HepG2 (cell line): ENCODE results near the gene TMEM198. TPM values are rescaled to one million over a fixed set of nuclear protein-coding genes. Genes with fewer than 3 reads are reported as not detected.
A peak's percentile ranks its signal among the peaks of the same experiment; 100 is the strongest.

Experiments used
- DNMT1 ChIP-seq: sonication (generic); formaldehyde crosslinking; IDR thresholded peaks from 2 replicates; pipeline ENCODE4 v1.5.1; 2020; ENCODE audit warnings: mild to moderate bottlenecking, missing genetic modification reagents
- GLI4 ChIP-seq: sonication (generic); formaldehyde crosslinking; IDR thresholded peaks from 2 replicates; pipeline ENCODE4 v1.5.1; 2020; ENCODE audit warnings: missing genetic modification reagents, mild to moderate bottlenecking, moderate library complexity, borderline replicate concordance
- HCFC1 ChIP-seq: fragments of 150-350 bp; IDR thresholded peaks from 2 replicates; pipeline ENCODE4 v1.6.1; 2014; ENCODE audit warnings: low read depth, low read length
- NFATC3 ChIP-seq: sonication (generic); formaldehyde crosslinking; IDR thresholded peaks from 2 replicates; pipeline ENCODE4 v1.5.1; 2020; ENCODE audit warnings: mild to moderate bottlenecking, missing genetic modification reagents
- REL ChIP-seq: sonication (generic); formaldehyde crosslinking; conservative IDR thresholded peaks from 2 replicates; pipeline ENCODE4 v1.8.0; 2022; ENCODE audit warnings: mild to moderate bottlenecking, missing genetic modification reagents, moderate library complexity
- TBL1XR1 ChIP-seq: fragments of 150-350 bp; IDR thresholded peaks from 2 replicates; pipeline ENCODE4 v1.6.1; 2014; ENCODE audit warnings: borderline replicate concordance, low read length; ENCODE audit not compliant: partially characterized antibody
- TGIF2 ChIP-seq: IDR thresholded peaks from 2 replicates; pipeline ENCODE4 v1.6.1; 2016; ENCODE audit warnings: control low read depth, missing compliant biosample characterization
- ZBTB38 ChIP-seq: sonication (generic); formaldehyde crosslinking; IDR thresholded peaks from 2 replicates; pipeline ENCODE4 v1.5.1; 2020; ENCODE audit warnings: mild to moderate bottlenecking, missing genetic modification reagents
- ZZZ3 ChIP-seq: sonication (generic); formaldehyde crosslinking; IDR thresholded peaks from 2 replicates; pipeline ENCODE4 v1.4.0; 2020; ENCODE audit warnings: missing genetic modification reagents, mild to moderate bottlenecking, borderline replicate concordance
- polyA plus RNA-seq, 8 experiments: library from polyadenylated mRNA; depleted of rRNA in 3 of 8; stranded (reverse) in 7 of 8; unstranded in 1 of 8; fragments of >200 nt; fragmentation: Illumina TruSeq in 4 of 8; extraction: Trizol in 4 of 8; gene quantifications; 2 replicates each; pipeline versions ENCODE4 v1.2.1 to v1.2.3, GENCODE V29; 2011 to 2016; ENCODE audit warnings: low read depth in 4 of 8, missing spikeins in 1 of 8, mixed read lengths in 1 of 8; ENCODE audit not compliant: insufficient read depth in 1 of 8
- total RNA-seq, 5 experiments: library from RNA; depleted of rRNA; stranded (reverse); fragments of >200 nt; fragmentation: Illumina TruSeq; extraction: Trizol; gene quantifications; 2 replicates each; pipeline ENCODE4 v1.2.3, GENCODE V29; 2016; ENCODE audit warnings: low read depth in 1 of 5
- TF ChIP-seq, protein P1 (sequence below): sonication (generic); formaldehyde crosslinking; IDR thresholded peaks from 2 replicates; pipeline ENCODE4 v1.5.0; 2020; ENCODE audit warnings: mild to moderate bottlenecking, missing genetic modification reagents, borderline replicate concordance
- TF ChIP-seq, protein P2 (sequence below): sonication (generic); formaldehyde crosslinking; IDR thresholded peaks from 2 replicates; pipeline ENCODE4 v1.4.0; 2020; ENCODE audit warnings: mild to moderate bottlenecking, missing genetic modification reagents
- TF ChIP-seq, protein P3 (sequence below): sonication (generic); formaldehyde crosslinking; IDR thresholded peaks from 2 replicates; pipeline ENCODE4 v1.4.0; 2020; ENCODE audit warnings: low read depth, missing genetic modification reagents

Gene TMEM198
- total and polyA plus RNA-seq, 2 of the 13 experiments (the other 11 are each of a cell fraction or from before 2014, with no cell fraction given): 17.3 to 23.5 TPM

DNA sequence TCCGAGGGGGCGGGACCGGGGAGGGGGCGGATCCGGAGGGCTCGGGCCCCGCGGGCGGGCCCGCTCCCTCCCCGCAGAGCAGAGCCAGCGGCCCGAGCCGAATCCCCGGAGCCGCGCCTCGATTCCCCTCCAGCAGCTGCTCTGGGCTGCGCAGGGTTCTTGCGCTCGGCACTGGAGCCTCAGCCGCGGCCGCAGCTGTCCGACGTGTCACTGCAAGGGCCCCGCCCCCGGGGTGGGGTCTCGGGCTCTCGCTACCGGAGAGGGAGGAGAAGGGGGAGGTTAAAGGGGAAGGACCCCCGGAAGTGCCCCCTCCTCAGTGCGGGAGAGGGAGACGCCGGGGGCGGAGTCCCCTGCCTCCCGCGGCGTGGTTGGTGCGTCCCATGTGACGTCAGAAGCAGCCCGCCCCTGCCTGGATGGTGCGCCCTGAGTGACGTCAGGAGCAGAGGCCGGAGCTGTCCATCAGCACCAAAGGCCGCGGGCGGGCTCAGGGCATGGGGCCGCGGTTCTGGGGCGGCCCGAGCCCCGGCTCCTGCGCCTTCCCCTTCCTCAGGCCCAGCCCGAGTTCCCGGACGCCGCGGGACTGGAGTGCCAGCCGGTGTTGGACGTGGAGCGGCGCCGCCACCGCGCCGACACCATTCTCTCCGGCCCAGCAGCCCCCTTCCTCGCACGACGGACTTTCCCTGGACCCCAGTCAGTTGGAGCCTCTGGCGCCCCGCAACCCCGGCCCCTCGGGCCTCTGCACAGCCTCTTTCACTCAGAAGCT is at the start of gene TMEM198, which contains the start of gene CHPF (continued):
- TF ChIP-seq REL (peak; percentile 40; the same call in 1 of the 2 replicates), HCFC1 (peak; percentile 61), GLI4 (CRISPR knock-in tag) (peak; percentile 31; the same call in 1 of the 2 replicates), TBL1XR1 (no peak), TGIF2 (CRISPR knock-in tag) (peak; percentile 93), DNMT1 (peak; percentile 82), NFATC3 (CRISPR knock-in tag) (peak; percentile 94; the same call in 1 of the 2 replicates), ZZZ3 (peak; percentile 30), ZBTB38 (CRISPR knock-in tag) (peak; percentile 61)
- TF ChIP-seq, protein P1, sequence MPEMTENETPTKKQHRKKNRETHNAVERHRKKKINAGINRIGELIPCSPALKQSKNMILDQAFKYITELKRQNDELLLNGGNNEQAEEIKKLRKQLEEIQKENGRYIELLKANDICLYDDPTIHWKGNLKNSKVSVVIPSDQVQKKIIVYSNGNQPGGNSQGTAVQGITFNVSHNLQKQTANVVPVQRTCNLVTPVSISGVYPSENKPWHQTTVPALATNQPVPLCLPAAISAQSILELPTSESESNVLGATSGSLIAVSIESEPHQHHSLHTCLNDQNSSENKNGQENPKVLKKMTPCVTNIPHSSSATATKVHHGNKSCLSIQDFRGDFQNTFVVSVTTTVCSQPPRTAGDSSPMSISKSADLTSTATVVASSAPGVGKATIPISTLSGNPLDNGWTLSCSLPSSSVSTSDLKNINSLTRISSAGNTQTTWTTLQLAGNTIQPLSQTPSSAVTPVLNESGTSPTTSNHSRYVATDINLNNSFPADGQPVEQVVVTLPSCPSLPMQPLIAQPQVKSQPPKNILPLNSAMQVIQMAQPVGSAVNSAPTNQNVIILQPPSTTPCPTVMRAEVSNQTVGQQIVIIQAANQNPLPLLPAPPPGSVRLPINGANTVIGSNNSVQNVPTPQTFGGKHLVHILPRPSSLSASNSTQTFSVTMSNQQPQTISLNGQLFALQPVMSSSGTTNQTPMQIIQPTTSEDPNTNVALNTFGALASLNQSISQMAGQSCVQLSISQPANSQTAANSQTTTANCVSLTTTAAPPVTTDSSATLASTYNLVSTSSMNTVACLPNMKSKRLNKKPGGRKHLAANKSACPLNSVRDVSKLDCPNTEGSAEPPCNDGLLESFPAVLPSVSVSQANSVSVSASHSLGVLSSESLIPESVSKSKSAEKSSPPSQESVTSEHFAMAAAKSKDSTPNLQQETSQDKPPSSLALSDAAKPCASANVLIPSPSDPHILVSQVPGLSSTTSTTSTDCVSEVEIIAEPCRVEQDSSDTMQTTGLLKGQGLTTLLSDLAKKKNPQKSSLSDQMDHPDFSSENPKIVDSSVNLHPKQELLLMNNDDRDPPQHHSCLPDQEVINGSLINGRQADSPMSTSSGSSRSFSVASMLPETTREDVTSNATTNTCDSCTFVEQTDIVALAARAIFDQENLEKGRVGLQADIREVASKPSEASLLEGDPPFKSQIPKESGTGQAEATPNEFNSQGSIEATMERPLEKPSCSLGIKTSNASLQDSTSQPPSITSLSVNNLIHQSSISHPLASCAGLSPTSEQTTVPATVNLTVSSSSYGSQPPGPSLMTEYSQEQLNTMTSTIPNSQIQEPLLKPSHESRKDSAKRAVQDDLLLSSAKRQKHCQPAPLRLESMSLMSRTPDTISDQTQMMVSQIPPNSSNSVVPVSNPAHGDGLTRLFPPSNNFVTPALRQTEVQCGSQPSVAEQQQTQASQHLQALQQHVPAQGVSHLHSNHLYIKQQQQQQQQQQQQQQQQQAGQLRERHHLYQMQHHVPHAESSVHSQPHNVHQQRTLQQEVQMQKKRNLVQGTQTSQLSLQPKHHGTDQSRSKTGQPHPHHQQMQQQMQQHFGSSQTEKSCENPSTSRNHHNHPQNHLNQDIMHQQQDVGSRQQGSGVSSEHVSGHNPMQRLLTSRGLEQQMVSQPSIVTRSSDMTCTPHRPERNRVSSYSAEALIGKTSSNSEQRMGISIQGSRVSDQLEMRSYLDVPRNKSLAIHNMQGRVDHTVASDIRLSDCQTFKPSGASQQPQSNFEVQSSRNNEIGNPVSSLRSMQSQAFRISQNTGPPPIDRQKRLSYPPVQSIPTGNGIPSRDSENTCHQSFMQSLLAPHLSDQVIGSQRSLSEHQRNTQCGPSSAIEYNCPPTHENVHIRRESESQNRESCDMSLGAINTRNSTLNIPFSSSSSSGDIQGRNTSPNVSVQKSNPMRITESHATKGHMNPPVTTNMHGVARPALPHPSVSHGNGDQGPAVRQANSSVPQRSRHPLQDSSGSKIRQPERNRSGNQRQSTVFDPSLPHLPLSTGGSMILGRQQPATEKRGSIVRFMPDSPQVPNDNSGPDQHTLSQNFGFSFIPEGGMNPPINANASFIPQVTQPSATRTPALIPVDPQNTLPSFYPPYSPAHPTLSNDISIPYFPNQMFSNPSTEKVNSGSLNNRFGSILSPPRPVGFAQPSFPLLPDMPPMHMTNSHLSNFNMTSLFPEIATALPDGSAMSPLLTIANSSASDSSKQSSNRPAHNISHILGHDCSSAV (CRISPR knock-in tag): no peak
- TF ChIP-seq, protein P2, sequence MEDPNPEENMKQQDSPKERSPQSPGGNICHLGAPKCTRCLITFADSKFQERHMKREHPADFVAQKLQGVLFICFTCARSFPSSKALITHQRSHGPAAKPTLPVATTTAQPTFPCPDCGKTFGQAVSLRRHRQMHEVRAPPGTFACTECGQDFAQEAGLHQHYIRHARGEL: no peak; the same call in 1 of the 2 replicates
- TF ChIP-seq, protein P3, sequence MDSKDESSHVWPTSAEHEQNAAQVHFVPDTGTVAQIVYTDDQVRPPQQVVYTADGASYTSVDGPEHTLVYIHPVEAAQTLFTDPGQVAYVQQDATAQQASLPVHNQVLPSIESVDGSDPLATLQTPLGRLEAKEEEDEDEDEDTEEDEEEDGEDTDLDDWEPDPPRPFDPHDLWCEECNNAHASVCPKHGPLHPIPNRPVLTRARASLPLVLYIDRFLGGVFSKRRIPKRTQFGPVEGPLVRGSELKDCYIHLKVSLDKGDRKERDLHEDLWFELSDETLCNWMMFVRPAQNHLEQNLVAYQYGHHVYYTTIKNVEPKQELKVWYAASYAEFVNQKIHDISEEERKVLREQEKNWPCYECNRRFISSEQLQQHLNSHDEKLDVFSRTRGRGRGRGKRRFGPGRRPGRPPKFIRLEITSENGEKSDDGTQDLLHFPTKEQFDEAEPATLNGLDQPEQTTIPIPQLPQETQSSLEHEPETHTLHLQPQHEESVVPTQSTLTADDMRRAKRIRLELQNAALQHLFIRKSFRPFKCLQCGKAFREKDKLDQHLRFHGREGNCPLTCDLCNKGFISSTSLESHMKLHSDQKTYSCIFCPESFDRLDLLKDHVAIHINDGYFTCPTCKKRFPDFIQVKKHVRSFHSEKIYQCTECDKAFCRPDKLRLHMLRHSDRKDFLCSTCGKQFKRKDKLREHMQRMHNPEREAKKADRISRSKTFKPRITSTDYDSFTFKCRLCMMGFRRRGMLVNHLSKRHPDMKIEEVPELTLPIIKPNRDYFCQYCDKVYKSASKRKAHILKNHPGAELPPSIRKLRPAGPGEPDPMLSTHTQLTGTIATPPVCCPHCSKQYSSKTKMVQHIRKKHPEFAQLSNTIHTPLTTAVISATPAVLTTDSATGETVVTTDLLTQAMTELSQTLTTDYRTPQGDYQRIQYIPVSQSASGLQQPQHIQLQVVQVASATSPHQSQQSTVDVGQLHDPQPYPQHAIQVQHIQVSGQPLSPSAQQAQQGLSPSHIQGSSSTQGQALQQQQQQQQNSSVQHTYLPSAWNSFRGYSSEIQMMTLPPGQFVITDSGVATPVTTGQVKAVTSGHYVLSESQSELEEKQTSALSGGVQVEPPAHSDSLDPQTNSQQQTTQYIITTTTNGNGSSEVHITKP (CRISPR knock-in tag): peak; percentile 98
